ENCODE measurements around the gene RRN3. TPM values are rescaled to one million over a fixed set of nuclear protein-coding genes. Genes with fewer than 3 reads are reported as not detected.

RRN3 gene
- total and polyA plus RNA-seq, 5 donors from 2014 or later: 21.6 to 31.3 (median 28.0) TPM

GRCh38 chr16:15057681-15058417, 36.2 kb downstream of the RRN3 start:
- no peaks in the 10 kb centered on the region for H3K27me3 ChIP-seq (ENCODE audit: control insufficient read depth, insufficient read depth, low read length)
- DNase-seq (no peak), ATAC-seq (ENCODE audit: low read depth in 2 of 2) (no peak)
- no peaks in the 10 kb centered on the region for H3K27me3 Mint-ChIP-seq
- H3K9me3 ChIP-seq (ENCODE audit: control insufficient read depth in 2 of 2, low read length in 2 of 2): no peaks in the 10 kb centered on the region
- peaks cover 7 to 21% (median 15%) of the 10 kb centered on the region in 4 donors for H3K4me1 Mint-ChIP-seq
- H3K36me3 Mint-ChIP-seq: peaks cover 25% of the 10 kb centered on the region
- H3K27ac ChIP-seq (ENCODE audit: insufficient read depth, low read length, poor library complexity, severe bottlenecking): no peak overlapping the region
- H3K4me1 ChIP-seq (ENCODE audit: control insufficient read depth, insufficient read depth, low read length, poor library complexity, severe bottlenecking): peaks cover 18% of the 10 kb centered on the region
- H3K36me3 ChIP-seq (ENCODE audit: control insufficient read depth, insufficient read depth, low read length): peaks cover 36% of the 10 kb centered on the region
- no peaks in the 10 kb centered on the region for H3K9me3 Mint-ChIP-seq
- no peak overlapping the region for H3K4me3 ChIP-seq (ENCODE audit: low read depth, low read length)
- peak overlapping the region in 1 of 3 donors; percentile 48 for H3K27ac Mint-ChIP-seq
- peak overlapping the region in 1 of 4 donors; percentile 90 for H3K4me3 Mint-ChIP-seq

- ATAC-seq (ENCODE audit: low read depth in 2 of 2): peak; percentile 68 to 69
- H3K4me1 ChIP-seq (ENCODE audit: control insufficient read depth, insufficient read depth, low read length, poor library complexity, severe bottlenecking): peaks cover 18% of the 10 kb centered on the region
- H3K36me3 Mint-ChIP-seq: peaks cover 8% of the 10 kb centered on the region
- H3K4me1 Mint-ChIP-seq: peaks cover 7 to 33% (median 20%) of the 10 kb centered on the region in 4 donors
- peak overlapping the region; percentile 90 to 93 (median 92) for H3K4me3 Mint-ChIP-seq
- H3K4me3 ChIP-seq (ENCODE audit: low read depth, low read length): peak overlapping the region; percentile 78
- H3K27ac ChIP-seq (ENCODE audit: insufficient read depth, low read length, poor library complexity, severe bottlenecking): peak overlapping the region; percentile 71
- peaks cover 14% of the 10 kb centered on the region for H3K36me3 ChIP-seq (ENCODE audit: control insufficient read depth, insufficient read depth, low read length)
- peak overlapping the region; percentile 78 to 89 (median 85) for H3K27ac Mint-ChIP-seq
- H3K27me3 Mint-ChIP-seq: no peaks in the 10 kb centered on the region
- H3K27me3 ChIP-seq (ENCODE audit: control insufficient read depth, insufficient read depth, low read length): no peaks in the 10 kb centered on the region
- no peaks in the 10 kb centered on the region for H3K9me3 Mint-ChIP-seq
- DNase-seq: peak in 1 of 3 donors; percentile 82
- no peaks in the 10 kb centered on the region for H3K9me3 ChIP-seq (ENCODE audit: control insufficient read depth in 2 of 2, low read length in 2 of 2)
Observed at GRCh38 chr16:15055141-15056053, 38.7 kb downstream of the RRN3 start.

- peaks cover 9% of the 10 kb centered on the region for H3K36me3 ChIP-seq (ENCODE audit: control insufficient read depth, insufficient read depth, low read length)
- ATAC-seq (ENCODE audit: low read depth in 2 of 2) (no peak), DNase-seq (no peak)
- H3K4me1 Mint-ChIP-seq: peaks cover 16 to 42% (median 27%) of the 10 kb centered on the region in 4 donors
- H3K4me3 ChIP-seq (ENCODE audit: low read depth, low read length): peak overlapping the region; percentile 78
- H3K36me3 Mint-ChIP-seq: peaks cover 4% of the 10 kb centered on the region
- H3K4me1 ChIP-seq (ENCODE audit: control insufficient read depth, insufficient read depth, low read length, poor library complexity, severe bottlenecking): peaks cover 18% of the 10 kb centered on the region
- H3K27ac Mint-ChIP-seq: peak overlapping the region; percentile 78 to 89 (median 85)
- no peaks in the 10 kb centered on the region for H3K27me3 Mint-ChIP-seq
- H3K9me3 ChIP-seq (ENCODE audit: control insufficient read depth in 2 of 2, low read length in 2 of 2): no peaks in the 10 kb centered on the region
- H3K4me3 Mint-ChIP-seq: peak overlapping the region; percentile 90 to 93 (median 92)
- H3K27ac ChIP-seq (ENCODE audit: insufficient read depth, low read length, poor library complexity, severe bottlenecking): peak overlapping the region; percentile 71
- no peaks in the 10 kb centered on the region for H3K27me3 ChIP-seq (ENCODE audit: control insufficient read depth, insufficient read depth, low read length)
- no peaks in the 10 kb centered on the region for H3K9me3 Mint-ChIP-seq
Observed at GRCh38 chr16:15054357-15055140, 39.5 kb downstream of the RRN3 start.

GRCh38 chr16:15053904-15054303, 40.2 kb downstream of the RRN3 start:
- Histone ChIP-seq H3K27me3 (ENCODE audit: control insufficient read depth, insufficient read depth, low read length) (no peaks in the 10 kb centered on the region), H3K36me3 (ENCODE audit: control insufficient read depth, insufficient read depth, low read length) (peaks cover 2% of the 10 kb centered on the region), H3K4me3 (ENCODE audit: low read depth, low read length) (no peak overlapping the region), H3K4me1 (ENCODE audit: control insufficient read depth, insufficient read depth, low read length, poor library complexity, severe bottlenecking) (peaks cover 18% of the 10 kb centered on the region), H3K9me3 (ENCODE audit: control insufficient read depth in 2 of 2, low read length in 2 of 2) (no peaks in the 10 kb centered on the region), H3K27ac (ENCODE audit: insufficient read depth, low read length, poor library complexity, severe bottlenecking) (no peak overlapping the region)
- Mint-ChIP-seq H3K9me3 (no peaks in the 10 kb centered on the region), H3K27me3 (no peaks in the 10 kb centered on the region), H3K27ac (peak overlapping the region; percentile 78 to 85 (median 85)), H3K4me3 (peak overlapping the region in 3 of 4 donors; percentile 90 to 92 (median 91)), H3K36me3 (peaks cover 2% of the 10 kb centered on the region), H3K4me1 (peaks cover 16 to 42% (median 28%) of the 10 kb centered on the region in 4 donors)
- DNase-seq (no peak), ATAC-seq (ENCODE audit: low read depth in 2 of 2) (no peak)

GRCh38 chr16:15052747-15053476, 41.2 kb downstream of the RRN3 start:
- no peak overlapping the region for H3K27ac ChIP-seq (ENCODE audit: insufficient read depth, low read length, poor library complexity, severe bottlenecking)
- peaks cover 16 to 42% (median 28%) of the 10 kb centered on the region in 4 donors for H3K4me1 Mint-ChIP-seq
- no peaks in the 10 kb centered on the region for H3K9me3 Mint-ChIP-seq
- no peak overlapping the region for H3K4me3 Mint-ChIP-seq
- no peak for ATAC-seq (ENCODE audit: low read depth in 2 of 2)
- H3K36me3 Mint-ChIP-seq: no peaks in the 10 kb centered on the region
- no peak overlapping the region for H3K4me3 ChIP-seq (ENCODE audit: low read depth, low read length)
- peaks cover 18% of the 10 kb centered on the region for H3K4me1 ChIP-seq (ENCODE audit: control insufficient read depth, insufficient read depth, low read length, poor library complexity, severe bottlenecking)
- H3K27me3 ChIP-seq (ENCODE audit: control insufficient read depth, insufficient read depth, low read length): no peaks in the 10 kb centered on the region
- no peaks in the 10 kb centered on the region for H3K27me3 Mint-ChIP-seq
- no peaks in the 10 kb centered on the region for H3K36me3 ChIP-seq (ENCODE audit: control insufficient read depth, insufficient read depth, low read length)
- DNase-seq: no peak
- no peaks in the 10 kb centered on the region for H3K9me3 ChIP-seq (ENCODE audit: control insufficient read depth in 2 of 2, low read length in 2 of 2)
- no peak overlapping the region for H3K27ac Mint-ChIP-seq

- Mint-ChIP-seq H3K27me3 (no peaks in the 10 kb centered on the region), H3K4me3 (peak overlapping the region in 1 of 4 donors; percentile 28), H3K9me3 (no peaks in the 10 kb centered on the region), H3K27ac (peak overlapping the region in 1 of 3 donors; percentile 22), H3K36me3 (peaks cover 8% of the 10 kb centered on the region), H3K4me1 (peaks cover 9 to 38% (median 29%) of the 10 kb centered on the region in 4 donors)
- Histone ChIP-seq H3K27me3 (ENCODE audit: control insufficient read depth, insufficient read depth, low read length) (no peaks in the 10 kb centered on the region), H3K4me1 (ENCODE audit: control insufficient read depth, insufficient read depth, low read length, poor library complexity, severe bottlenecking) (peaks cover 18% of the 10 kb centered on the region), H3K36me3 (ENCODE audit: control insufficient read depth, insufficient read depth, low read length) (peaks cover 11% of the 10 kb centered on the region), H3K4me3 (ENCODE audit: low read depth, low read length) (no peak overlapping the region), H3K9me3 (ENCODE audit: control insufficient read depth in 2 of 2, low read length in 2 of 2) (no peaks in the 10 kb centered on the region), H3K27ac (ENCODE audit: insufficient read depth, low read length, poor library complexity, severe bottlenecking) (no peak overlapping the region)
- no peak for ATAC-seq (ENCODE audit: low read depth in 2 of 2)
- no peak for DNase-seq
Observed at GRCh38 chr16:15051387-15051951, 42.6 kb downstream of the RRN3 start.
